D721Med (cell line): Measurements from ENCODE around the gene ESRRB.

Experiments
- DNase-seq: peaks from one replicate; pipeline ENCODE4 v3.0.0; 2011; ENCODE audit warnings: low spot score; ENCODE audit not compliant: insufficient read length
- FAIRE-seq: peaks from 2 replicates; lab custom pipeline; 2011; peaks lifted over from hg19 to GRCh38; lab: Jason Lieb, UNC
- CTCF ChIP-seq: IDR thresholded peaks from 2 replicates; pipeline ENCODE4 v1.5.1; 2012; ENCODE audit warnings: mild to moderate bottlenecking, control low read depth; ENCODE audit not compliant: insufficient read depth; ENCODE audit errors: missing control alignments

ESRRB gene

DNA sequence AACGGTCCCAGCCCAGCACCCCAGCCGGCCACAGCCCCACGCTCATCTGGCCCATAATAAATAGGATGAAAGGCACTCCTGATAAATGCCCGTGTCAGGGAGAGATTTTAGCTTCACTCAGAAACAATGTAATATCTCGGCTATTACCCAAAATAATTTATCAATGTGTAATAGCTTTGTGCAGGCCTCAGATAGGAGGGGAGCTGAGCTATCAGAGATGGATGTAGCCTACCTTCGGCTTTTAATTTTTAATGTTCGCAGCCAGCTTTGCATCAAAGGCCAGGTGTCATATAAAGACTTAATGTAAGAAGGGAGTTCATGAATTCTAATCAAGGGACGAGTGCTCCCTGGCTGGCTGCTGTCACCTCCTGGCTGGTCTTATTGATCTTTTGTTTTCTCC lies 171.9 kb downstream of the ESRRB start:
- no peak for TF ChIP-seq CTCF
- no peak for DNase-seq

DNA sequence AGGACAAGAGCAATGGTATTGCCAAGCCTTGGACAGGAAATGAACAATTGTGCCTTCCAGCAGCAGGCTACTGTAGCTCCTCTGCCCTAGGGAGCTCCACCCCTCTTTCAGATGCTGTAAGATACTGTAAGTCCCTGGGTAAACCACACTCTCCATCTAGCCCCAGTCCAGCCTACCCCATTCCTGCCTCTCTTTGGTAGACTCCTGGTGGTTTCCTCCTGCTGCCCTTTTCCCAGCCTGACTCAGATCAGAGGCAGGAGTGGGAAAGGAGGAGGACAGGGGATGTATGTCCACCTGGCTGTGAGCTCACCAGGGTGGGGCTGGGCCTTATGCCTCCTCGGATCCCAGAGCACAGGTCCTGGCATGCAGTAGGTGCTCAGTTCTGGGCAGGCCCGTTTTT lies 174.6 kb downstream of the ESRRB start:
- DNase-seq (no peak), FAIRE-seq (no peak)
- TF ChIP-seq CTCF, result no peak

More for the DNA sequence above, 171.9 kb downstream of the ESRRB start:
- FAIRE-seq, result no peak

DNA sequence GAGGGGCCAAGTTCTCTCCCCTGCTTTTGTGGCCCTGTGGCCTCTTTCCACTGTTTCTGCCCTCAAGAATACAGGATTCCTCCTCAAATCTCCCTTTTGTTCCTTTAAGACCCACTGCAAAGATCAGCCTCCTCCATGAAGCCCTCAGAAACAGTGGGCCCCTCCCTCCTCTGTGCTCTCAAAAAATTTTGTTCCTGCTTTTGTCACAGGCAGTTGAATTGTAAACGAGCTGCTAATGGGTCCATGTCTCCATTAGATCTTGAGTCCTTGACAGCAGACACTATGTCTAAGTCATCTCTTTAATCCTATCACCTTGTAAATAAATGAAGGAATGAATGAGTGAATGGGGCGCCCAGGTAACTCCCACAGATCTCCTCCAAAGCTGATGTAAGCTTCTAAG lies 175.2 kb downstream of the ESRRB start:
- no peak for TF ChIP-seq CTCF
- DNase-seq (no peak), FAIRE-seq (no peak)
